Kidney (tissue), 14 donors: ENCODE measurements around the gene DLGAP1. TPM values are rescaled to one million over a fixed set of nuclear protein-coding genes. Genes with fewer than 3 reads are reported as not detected.

Experiments
- DNase-seq, 5 donors: peaks; one replicate each; pipeline ENCODE4 v3.0.0-alpha.2; 2013 to 2020
- FAIRE-seq: peaks from 2 replicates; lab custom pipeline; 2012; peaks lifted over from hg19 to GRCh38; lab: Jason Lieb, UNC
- H3K27ac ChIP-seq, 2 donors: one replicate each; pipeline ENCODE4 v1.7.0; 2013; ENCODE audit warnings: low read depth in 2 of 2, low read length in 2 of 2, inconsistent platforms in 1 of 2
- H3K27me3 ChIP-seq: one replicate; pipeline ENCODE4 v1.7.1; 2013; ENCODE audit warnings: low read length, inconsistent platforms; ENCODE audit not compliant: control insufficient read depth, insufficient read depth
- H3K36me3 ChIP-seq, 3 donors: one replicate each; pipeline versions ENCODE4 v1.7.0 to v1.7.1; 2013; ENCODE audit warnings: low read length in 3 of 3, control low read depth in 1 of 3, inconsistent platforms in 1 of 3; ENCODE audit not compliant: insufficient read depth in 3 of 3, control insufficient read depth in 2 of 3
- H3K4me1 ChIP-seq, 3 donors: one replicate each; pipeline versions ENCODE4 v1.7.0 to v1.7.1; 2013; ENCODE audit warnings: low read length in 3 of 3, inconsistent platforms in 1 of 3, low read depth in 1 of 3; ENCODE audit not compliant: control insufficient read depth in 2 of 3, insufficient read depth in 2 of 3
- H3K4me3 ChIP-seq, 3 donors: one replicate each; pipeline versions ENCODE4 v1.7.0 to v1.8.1; 2013; ENCODE audit warnings: low read length in 3 of 3, control low read depth in 1 of 3, inconsistent platforms in 1 of 3
- H3K9ac ChIP-seq, 3 donors: one replicate each; pipeline versions ENCODE4 v1.7.0 to v1.7.1; 2013; ENCODE audit warnings: low read length in 3 of 3, control low read depth in 1 of 3, inconsistent platforms in 1 of 3
- H3K9me3 ChIP-seq, 3 donors: one replicate each; pipeline versions ENCODE4 v1.7.0 to v1.7.1; 2013; ENCODE audit warnings: low read length in 3 of 3, control low read depth in 1 of 3, inconsistent platforms in 1 of 3; ENCODE audit not compliant: control insufficient read depth in 2 of 3, insufficient read depth in 1 of 3
- CTCF ChIP-seq: IDR thresholded peaks from 3 replicates; pipeline ENCODE4 v1.5.1; 2012; ENCODE audit warnings: mild to moderate bottlenecking, moderate library complexity, borderline replicate concordance; ENCODE audit not compliant: insufficient read depth; ENCODE audit errors: extremely low read depth
- intact Hi-C: fragments of 100-400 bp; cut with DNase I; formaldehyde crosslinking; loops from one replicate; pipeline ENCODE4 v1.11.1; 2022
- polyA plus RNA-seq: library from polyadenylated mRNA; stranded (reverse); fragments of 350-450 nt; fragmentation: Illumina TruSeq; extraction: RNeasy Lipid Tissue Mini Kit (QIAGEN cat#74804); gene quantifications from one replicate; pipeline ENCODE4 v1.2.3, GENCODE V29; 2014; ENCODE audit warnings: low read depth, low replicate concordance; ENCODE audit not compliant: insufficient read depth
- total RNA-seq: library from RNA; stranded (reverse); fragmentation: NEBNext Ultra II Directional; extraction: Animal tissue kit (Norgen Biotek cat#: 25700); gene quantifications from one replicate; pipeline ENCODE4 v1.2.1, GENCODE V29; 2021
- donor health status: control.
- donor health status: control.
- donor health status: control.
- donor health status: control.
- donor health status: control.
- donor health status: DM: yes; HTN: yes; CAD: no.
- donor health status: Normal renal cell carcinoma (clear cell type).

DLGAP1 gene
- total and polyA plus RNA-seq, 2 donors from 2014 or later, result 1.2 to 32.8 TPM

GRCh38 chr18:4063545-4063944 lies 391.6 kb downstream of the DLGAP1 start:
- Histone ChIP-seq H3K27me3 (no peaks in the 10 kb centered on the region), H3K9ac (no peak overlapping the region), H3K27ac (no peak overlapping the region), H3K9me3 (peaks cover 0 to 12% (median 2%) of the 10 kb centered on the region in 3 donors), H3K4me1 (no peaks in the 10 kb centered on the region), H3K36me3 (no peaks in the 10 kb centered on the region), H3K4me3 (no peak overlapping the region)
- intact Hi-C loops, result no loop called here
- no peak for TF ChIP-seq CTCF
- DNase-seq (no peak), FAIRE-seq (no peak)

GRCh38 chr18:4060427-4061281 lies 394.5 kb downstream of the DLGAP1 start:
- no peak overlapping the region for H3K27ac ChIP-seq
- intact Hi-C loops, result no loop called here
- no peak overlapping the region for H3K4me3 ChIP-seq
- H3K36me3 ChIP-seq, result no peaks in the 10 kb centered on the region
- no peaks in the 10 kb centered on the region for H3K27me3 ChIP-seq
- H3K9ac ChIP-seq, result no peak overlapping the region
- H3K4me1 ChIP-seq, result peaks cover 0 to 5% (median 0%) of the 10 kb centered on the region in 3 donors
- FAIRE-seq, result no peak
- DNase-seq, result no peak
- TF ChIP-seq CTCF, result no peak
- peaks cover 0 to 8% (median 0%) of the 10 kb centered on the region in 3 donors for H3K9me3 ChIP-seq

- intact Hi-C loops, result no loop called here
- Histone ChIP-seq H3K4me3 (no peak overlapping the region), H3K27ac (no peak overlapping the region), H3K9ac (no peak overlapping the region), H3K27me3 (no peaks in the 10 kb centered on the region), H3K9me3 (peaks cover 0 to 7% (median 0%) of the 10 kb centered on the region in 3 donors), H3K4me1 (peaks cover 0 to 5% (median 0%) of the 10 kb centered on the region in 3 donors), H3K36me3 (no peaks in the 10 kb centered on the region)
- DNase-seq (no peak), FAIRE-seq (no peak)
- no peak for TF ChIP-seq CTCF
Observed at GRCh38 chr18:4058179-4058578, 396.9 kb downstream of the DLGAP1 start.
